CD4-positive, alpha-beta T cell treated with Interferon alpha-2 for 1 hour (primary cell): ENCODE results near the gene PACSIN3.

Experiments
- DNase-seq, 2 donors: peaks; one replicate each; pipeline ENCODE4 v3.0.0-alpha.2; 2020 to 2022

PACSIN3 gene

GRCh38 chr11:47175746-47176327 is 10.4 kb downstream of the PACSIN3 start:
- peak in 1 of 2 donors; percentile 18 for DNase-seq

GRCh38 chr11:47172740-47173336 is 13.4 kb downstream of the PACSIN3 start:
- DNase-seq: no peak

DNA sequence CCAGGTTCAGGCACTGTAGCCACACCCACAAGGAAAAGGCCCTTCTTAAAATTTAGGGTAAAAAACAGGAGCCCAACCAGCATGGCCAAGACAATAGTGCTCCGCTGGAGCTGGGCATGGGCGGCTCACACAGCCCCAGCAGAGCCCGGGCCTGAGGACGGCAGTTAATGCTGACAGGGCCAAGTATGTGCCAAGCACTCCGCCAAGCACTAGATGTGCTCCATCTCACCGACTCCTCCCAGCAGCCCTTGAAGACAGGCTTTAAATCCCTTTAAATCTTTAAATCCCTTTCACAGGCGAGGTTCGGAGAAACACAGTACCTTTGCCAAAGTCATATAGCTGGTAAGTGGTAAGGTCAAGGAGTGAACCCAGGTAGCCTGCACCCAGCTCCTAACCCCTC is 14.4 kb downstream of the PACSIN3 start:
- DNase-seq: no peak

DNA sequence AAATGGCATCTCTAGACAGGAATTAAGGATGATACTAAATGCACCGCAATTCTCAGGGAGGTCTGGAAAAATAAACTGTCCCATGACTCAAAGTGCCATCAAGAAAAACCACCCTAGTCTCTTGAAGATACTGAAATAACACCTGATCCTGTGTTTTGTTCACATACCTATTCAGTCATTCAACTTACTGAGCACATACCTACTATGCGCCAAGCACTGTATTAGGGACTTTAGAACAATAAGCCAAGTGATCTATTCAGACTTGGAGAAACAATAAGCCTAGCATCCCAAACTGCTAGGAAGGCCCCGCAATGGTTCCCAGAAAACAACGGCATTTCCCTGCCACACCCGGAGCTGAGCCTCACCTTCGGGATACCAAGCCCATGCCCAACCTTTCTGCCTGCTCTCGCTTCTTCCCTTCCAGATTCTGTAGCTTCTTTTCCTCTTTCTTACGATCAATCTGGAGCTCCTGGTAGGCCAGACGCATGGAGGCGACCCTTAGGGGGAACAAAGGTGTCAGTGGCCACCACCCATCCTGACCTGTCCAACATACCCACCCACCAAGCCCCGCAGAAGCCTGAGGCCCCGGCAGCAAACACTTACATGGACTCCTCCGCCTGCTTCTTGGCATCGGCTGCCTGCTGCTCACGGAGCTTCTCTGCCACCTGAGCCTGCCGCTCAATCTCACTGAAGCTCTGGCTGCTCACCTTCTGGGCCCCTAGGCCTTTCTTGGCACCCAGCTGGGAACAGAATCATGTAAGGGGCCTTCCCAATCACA is 15.0 kb downstream of the PACSIN3 start:
- DNase-seq: no peak

- DNase-seq: no peak
Observed at GRCh38 chr11:47166368-47166767, 19.9 kb downstream of the PACSIN3 start.

DNA sequence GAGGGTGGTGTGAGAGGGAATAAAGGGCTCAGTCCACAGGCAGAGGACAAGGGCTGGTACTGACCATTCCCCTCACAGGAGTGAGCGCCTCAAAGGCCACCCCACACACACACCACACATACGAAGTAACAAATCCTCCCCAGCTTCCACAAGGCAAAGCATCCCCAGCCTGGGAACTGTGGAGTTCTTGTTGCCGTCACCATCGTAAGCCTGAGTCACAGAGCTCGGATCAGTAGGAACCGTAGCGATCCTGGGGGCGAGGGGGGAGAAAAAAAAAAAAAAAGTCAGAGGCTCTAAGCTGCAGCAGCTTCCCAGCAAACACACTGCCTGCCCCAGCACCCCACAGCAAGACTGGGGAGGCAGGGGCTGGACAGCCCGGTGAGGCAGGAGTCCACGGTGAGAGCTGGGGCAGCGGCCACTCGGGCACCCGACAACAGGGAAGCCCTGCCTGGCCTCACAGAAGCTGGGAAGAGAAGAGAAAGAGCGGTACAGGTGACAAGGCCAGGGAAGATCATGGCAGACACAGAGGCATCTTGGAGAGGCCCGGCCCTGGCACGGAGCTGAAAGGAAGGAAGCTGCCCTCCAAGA is 20.9 kb downstream of the PACSIN3 start:
- no peak for DNase-seq

GRCh38 chr11:47164321-47164720 is 21.9 kb downstream of the PACSIN3 start:
- DNase-seq: no peak

DNA sequence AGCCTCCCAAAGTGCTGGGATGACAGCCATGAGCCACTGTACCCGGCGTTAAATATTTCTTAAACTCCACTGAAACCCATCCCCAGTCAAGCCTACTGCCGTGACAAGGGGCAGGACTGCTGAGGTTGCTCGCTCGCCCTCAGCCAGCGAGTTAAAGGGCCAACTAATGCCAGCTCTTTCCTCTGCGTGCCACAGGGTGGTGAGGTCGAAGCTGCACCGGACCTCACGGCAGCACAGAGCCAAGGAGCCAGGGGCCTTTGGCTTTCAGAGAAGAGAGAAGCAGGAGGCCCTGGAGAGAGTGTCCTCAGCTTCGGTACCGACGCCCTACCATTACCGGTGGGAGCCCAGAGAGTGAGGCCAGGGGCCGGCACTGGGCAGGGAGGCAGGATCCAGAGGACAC is 22.3 kb downstream of the PACSIN3 start:
- DNase-seq: no peak

DNA sequence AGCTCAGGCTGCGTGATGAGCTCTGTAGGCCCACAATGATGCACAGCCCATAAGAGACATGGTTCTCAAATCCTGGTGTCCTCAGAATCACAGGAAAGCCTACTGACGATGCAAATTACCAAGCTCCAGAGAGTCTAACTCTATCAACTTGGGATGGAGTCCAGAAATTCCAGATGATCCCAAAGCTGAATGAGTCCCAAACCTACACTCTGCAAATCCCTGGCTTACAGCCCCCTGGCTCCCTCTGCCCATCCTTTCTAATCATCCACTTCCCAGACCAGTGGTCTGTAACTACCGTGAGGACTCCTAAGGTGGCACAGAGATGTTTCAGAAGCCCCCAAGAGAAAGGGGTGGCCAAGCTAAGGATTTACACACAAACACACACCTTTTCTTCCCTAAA is 23.0 kb downstream of the PACSIN3 start:
- no peak for DNase-seq

GRCh38 chr11:47162426-47162825 is 23.8 kb downstream of the PACSIN3 start:
- DNase-seq: no peak

DNA sequence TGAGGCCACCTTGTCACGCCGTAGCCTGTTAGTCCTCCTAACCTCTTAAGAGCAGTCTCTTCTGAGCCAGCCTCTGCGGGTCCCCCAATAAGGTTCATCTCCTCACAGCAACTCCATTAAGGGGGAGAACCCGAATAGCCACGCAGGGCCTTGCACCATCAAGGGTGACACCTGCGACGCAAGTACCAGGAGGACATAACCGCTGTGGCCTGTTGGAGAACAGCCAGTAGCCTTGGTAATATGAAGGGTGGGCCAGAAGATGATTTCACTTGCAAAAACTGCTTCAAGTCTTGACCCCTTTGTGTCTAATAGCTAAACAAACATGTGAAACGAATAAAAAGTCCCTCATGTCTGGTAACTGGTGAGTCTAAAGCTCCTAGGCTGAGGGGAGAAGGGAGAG is 24.3 kb downstream of the PACSIN3 start:
- no peak for DNase-seq

DNA sequence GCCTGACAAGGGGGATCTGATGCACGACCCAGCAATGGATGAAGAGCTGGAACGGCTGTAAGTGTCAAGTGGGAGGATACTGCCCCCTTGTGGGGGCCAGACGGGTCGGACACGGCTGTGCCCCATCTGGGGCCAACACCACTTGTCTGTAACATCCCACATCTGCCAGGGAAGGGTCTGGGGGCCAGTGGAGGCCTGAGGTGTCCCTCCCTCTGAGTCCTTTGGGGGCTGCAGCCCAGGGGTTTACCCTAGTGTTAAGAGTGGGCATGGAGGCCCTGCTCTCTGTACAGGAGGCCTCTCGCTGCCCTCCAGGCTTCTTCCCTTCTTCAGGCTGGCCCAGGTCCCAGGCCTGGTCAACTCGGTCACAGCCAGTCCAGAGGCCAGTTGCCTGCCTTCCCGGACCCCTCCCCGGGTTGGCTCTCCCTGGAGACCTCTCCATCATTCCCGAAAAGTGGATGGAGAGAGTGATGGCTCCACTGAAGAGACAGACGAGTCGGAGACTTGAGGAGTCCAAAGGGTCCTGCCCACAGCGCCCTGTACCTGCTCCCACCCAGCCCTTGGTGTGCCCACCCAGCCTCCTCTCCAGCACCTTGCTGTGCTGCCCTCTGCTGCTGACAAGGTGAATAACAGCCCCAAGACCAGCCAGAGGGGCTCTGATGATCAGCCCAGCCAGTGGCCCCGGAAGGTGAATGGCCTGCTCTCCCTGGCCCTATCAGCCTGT is 24.9 kb downstream of the PACSIN3 start:
- DNase-seq: peak; percentile 56 to 66

DNA sequence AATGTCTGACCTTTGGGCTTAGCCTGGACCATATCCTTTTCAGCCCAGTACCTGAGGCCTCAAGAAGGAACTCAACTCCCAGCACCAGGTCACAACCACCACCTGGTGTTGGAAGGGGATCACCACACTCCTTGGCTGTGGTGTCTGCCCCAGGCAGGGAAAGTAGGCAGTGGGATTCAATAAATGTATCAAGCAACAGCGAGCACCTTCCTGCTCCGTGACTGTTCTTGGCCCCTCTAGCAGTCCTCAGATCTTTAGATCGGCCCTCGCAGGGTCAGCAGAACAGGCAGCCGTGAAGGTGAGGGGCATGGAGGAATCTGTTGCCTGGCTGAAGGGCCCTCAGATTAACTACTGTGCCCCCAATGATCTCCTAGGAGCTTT is 25.5 kb downstream of the PACSIN3 start:
- no peak for DNase-seq

DNA sequence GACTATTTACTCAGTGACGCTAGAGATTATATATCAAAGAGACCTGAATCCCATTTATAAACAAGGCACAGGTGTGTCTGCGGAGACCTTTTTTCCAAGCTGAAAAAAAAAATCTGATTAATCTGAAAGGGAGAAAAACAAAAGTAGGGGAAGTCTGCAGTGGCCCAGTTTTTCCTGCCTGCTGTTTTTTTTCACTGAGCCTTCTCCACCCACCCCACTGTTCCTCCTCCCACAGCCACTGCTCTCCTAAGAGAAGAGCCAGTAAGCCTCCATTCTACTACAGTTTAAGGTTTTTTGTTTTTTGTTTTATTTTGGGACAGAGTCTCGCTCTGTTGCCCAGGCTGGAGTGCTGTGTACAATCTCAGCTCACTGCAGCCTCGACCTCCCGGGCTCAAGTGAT is 28.0 kb downstream of the PACSIN3 start:
- DNase-seq: no peak

- no peak for DNase-seq
Observed at GRCh38 chr11:47157805-47158204, 28.4 kb downstream of the PACSIN3 start.

GRCh38 chr11:47156951-47157350 is 29.3 kb downstream of the PACSIN3 start:
- DNase-seq: no peak

GRCh38 chr11:47156333-47156732 is 29.9 kb downstream of the PACSIN3 start:
- DNase-seq: no peak

- no peak for DNase-seq
Observed at GRCh38 chr11:47155879-47156278, 30.4 kb downstream of the PACSIN3 start.

- DNase-seq: peak; percentile 19 to 42
Observed at GRCh38 chr11:47154616-47155570, 31.3 kb downstream of the PACSIN3 start.

- peak; percentile 42 to 54 for DNase-seq
Observed at GRCh38 chr11:47152953-47153950, 33.0 kb downstream of the PACSIN3 start.
